ENCODE measurements around the gene RNASE13. TPM values are rescaled to one million over a fixed set of nuclear protein-coding genes. Genes with fewer than 3 reads are reported as not detected.

The RNASE13 gene
- total and polyA plus RNA-seq, 2 of the 4 experiments (the other 2 are of a cell fraction): not detected

DNA sequence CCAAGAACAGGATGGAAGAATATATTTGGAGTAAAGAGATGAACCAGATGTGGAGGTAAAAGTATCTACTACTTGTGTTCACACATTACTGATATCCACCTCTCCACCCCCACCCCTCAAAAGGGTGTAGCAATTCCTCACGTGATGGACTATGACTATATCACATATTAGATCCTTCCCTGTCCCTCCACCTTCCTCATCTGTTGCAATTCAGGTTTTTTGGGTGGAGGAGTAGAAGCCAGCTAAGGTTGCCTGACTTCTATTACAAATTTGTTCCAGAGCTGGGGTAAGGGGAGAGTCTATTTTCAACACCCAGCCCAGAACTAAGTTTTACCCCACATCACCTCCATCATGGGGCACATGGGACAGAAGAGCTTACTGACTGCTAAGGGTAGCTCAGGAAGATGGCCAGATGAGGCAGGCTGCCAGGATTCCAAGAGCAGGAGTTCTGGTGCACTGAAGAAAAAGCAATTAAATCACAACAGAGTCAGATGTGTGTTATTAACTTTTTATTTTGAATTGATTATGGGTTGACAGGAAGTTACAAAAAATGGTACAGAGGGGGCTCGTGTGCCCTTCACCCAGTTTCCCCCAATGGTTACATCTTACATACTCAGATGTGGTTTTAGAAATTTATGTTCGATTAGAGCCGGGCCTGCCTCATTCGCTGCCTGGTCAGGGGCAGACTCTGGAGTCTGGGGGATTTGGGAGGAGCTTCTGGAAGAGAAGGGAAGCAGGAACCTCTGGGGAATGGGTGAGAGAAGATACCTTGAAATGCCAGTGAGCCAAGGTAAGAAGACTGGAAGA lies 2.1 kb downstream of the RNASE13 start:
- Histone ChIP-seq H4K8ac (ENCODE audit: low read depth in 2 of 2, low read length in 2 of 2) (no peak overlapping the region), H2BK120ac (ENCODE audit: low read depth, low read length) (no peak overlapping the region), H3K4me3 (ENCODE audit: insufficient read depth, low read depth, low read length) (no peak overlapping the region), H3K18ac (ENCODE audit: low read depth, low read length) (no peak overlapping the region), H2BK5ac (ENCODE audit: low read depth, low read length, poor library complexity, severe bottlenecking) (no peak overlapping the region), H2AK9ac (replicated peaks; ENCODE audit: low read depth, low read length, poor library complexity) (no peak overlapping the region), H3K27me3 (ENCODE audit: control insufficient read depth, insufficient read depth, low read length) (peaks cover 61% of the 10 kb centered on the region), H3K27ac (ENCODE audit: insufficient read depth, low read length) (no peak overlapping the region), H3K36me3 (ENCODE audit: control insufficient read depth, insufficient read depth, low read length) (no peaks in the 10 kb centered on the region), H2BK20ac (ENCODE audit: low read depth, low read length) (no peak overlapping the region), H2BK15ac (ENCODE audit: low read depth, low read length) (no peak overlapping the region), H3K9me3 (ENCODE audit: control insufficient read depth, insufficient read depth, low read length) (no peaks in the 10 kb centered on the region), H3K56ac (ENCODE audit: extremely low read depth, insufficient read depth, low read length) (no peak overlapping the region), H4K91ac (ENCODE audit: insufficient read depth, low read depth, low read length) (no peak overlapping the region), H2AFZ (replicated peaks; ENCODE audit: low read length, poor library complexity) (no peak overlapping the region), H4K20me1 (ENCODE audit: insufficient read depth, low read length) (no peaks in the 10 kb centered on the region), H2AK5ac (ENCODE audit: low read depth, low read length) (no peak overlapping the region), H3K23ac (ENCODE audit: low read depth, low read length) (no peak overlapping the region), H3K4me2 (ENCODE audit: low read depth, low read length) (no peak overlapping the region), H3K9ac (ENCODE audit: low read depth, low read length) (no peak overlapping the region), H4K5ac (ENCODE audit: low read depth, low read length) (no peak overlapping the region), H3K9me1 (ENCODE audit: insufficient read depth, low read length) (no peaks in the 10 kb centered on the region), H3K4ac (ENCODE audit: low read depth, low read length) (no peak overlapping the region), H3K14ac (replicated peaks; ENCODE audit: low read depth, low read length) (no peak overlapping the region), H3K4me1 (ENCODE audit: control insufficient read depth, insufficient read depth, low read length) (no peaks in the 10 kb centered on the region), H3K79me1 (ENCODE audit: low read depth in 1 of 2, low read length in 2 of 2) (no peaks in the 10 kb centered on the region)
- no TSS peak for BruUV-seq (replicated peaks)
- in situ Hi-C loops (cut with MboI; ENCODE audit: low sequenced_read_pairs) (no loop called here), dilution Hi-C loops (cut with HindIII; ENCODE audit: low sequenced_read_pairs, unreplicated experiment) (no loop called here), intact Hi-C loops (cut with micrococcal nuclease) (no loop called here)
- CTCF ChIA-PET: interaction anchor here (3.8 kb wide), 1 partner anchor 18 kb away, joined by 11 read pairs; no protein-coding TSS in a partner anchor
- no CpG with 5 or more reads among the region's 5 CpGs for WGBS, 2 experiments (ENCODE audit: extremely low coverage in 2 of 2, insufficient read length in 1 of 2)
- TF ChIP-seq MAZ (IDR thresholded peaks at IDR 0.05; ENCODE audit: borderline replicate concordance, low read depth, low read length): no peak
- POLR2A ChIA-PET (ENCODE audit: unreplicated experiment): no interaction called here
- ATAC-seq (ENCODE audit: low read depth): no peak
- no peak for DNase-seq

All from IMR-90 (cell line).